Lung (tissue), 12 donors: ENCODE measurements around the gene OTUD6A. TPM values are rescaled to one million over a fixed set of nuclear protein-coding genes. Genes with fewer than 3 reads are reported as not detected.

Experiments
- ATAC-seq: fragments of 200-7000 bp; cut with Tn5 transposase; one replicate; pipeline ENCODE4 v1.9.1; 2020; ENCODE audit warnings: moderate number of reproducible peaks; ENCODE audit not compliant: insufficient read depth, low FRiP score
- DNase-seq, 3 donors: peaks; one replicate each; pipeline ENCODE4 v3.0.0-alpha.2; 2013 to 2017
- H3K27ac ChIP-seq, 2 donors: one replicate each; pipeline ENCODE4 v1.5.1; 2013; ENCODE audit warnings: mild to moderate bottlenecking in 2 of 2, moderate library complexity in 2 of 2, control low read depth in 1 of 2, inconsistent platforms in 1 of 2, low read depth in 1 of 2, low read length in 1 of 2
- H3K27me3 ChIP-seq, 3 donors: one replicate each; pipeline ENCODE4 v1.5.1; 2013; ENCODE audit warnings: low read length in 2 of 3; ENCODE audit not compliant: control insufficient read depth in 3 of 3, insufficient read depth in 3 of 3
- H3K36me3 ChIP-seq, 4 donors: one replicate each; pipeline ENCODE4 v1.5.1; 2013; ENCODE audit warnings: low read length in 4 of 4, mild to moderate bottlenecking in 1 of 4, moderate library complexity in 1 of 4; ENCODE audit not compliant: control insufficient read depth in 4 of 4, insufficient read depth in 4 of 4
- H3K4me1 ChIP-seq, 5 donors: one replicate each; pipeline ENCODE4 v1.5.1; 2013; ENCODE audit warnings: low read length in 5 of 5, mild to moderate bottlenecking in 2 of 5, moderate library complexity in 1 of 5; ENCODE audit not compliant: control insufficient read depth in 5 of 5, insufficient read depth in 5 of 5
- H3K4me3 ChIP-seq: one replicate; pipeline ENCODE4 v1.5.1; 2013; ENCODE audit warnings: mild to moderate bottlenecking, control low read depth, moderate library complexity
- H3K9ac ChIP-seq, 2 donors: one replicate each; pipeline ENCODE4 v1.5.1; 2013; ENCODE audit warnings: low read length in 2 of 2, control low read depth in 1 of 2; ENCODE audit not compliant: insufficient read depth in 1 of 2
- H3K9me3 ChIP-seq, 4 donors: one replicate each; pipeline ENCODE4 v1.5.1; 2013; ENCODE audit warnings: low read length in 3 of 4, mild to moderate bottlenecking in 1 of 4, moderate library complexity in 1 of 4; ENCODE audit not compliant: control insufficient read depth in 4 of 4, insufficient read depth in 3 of 4
- CTCF ChIP-seq: IDR thresholded peaks from 2 replicates; pipeline ENCODE4 v1.5.1; 2012; ENCODE audit warnings: mild to moderate bottlenecking; ENCODE audit errors: control extremely low read depth, extremely low read depth
- WGBS, 2 donors: extraction: QIAGEN DNeasy Blood & Tissue Kit; methylation state at CpG; one replicate each; pipeline ENCODE4 v1.1.7; 2013; 5-methylcytosine and 5-hydroxymethylcytosine counted together
- polyA plus RNA-seq, 2 donors: library from polyadenylated mRNA; stranded (reverse); fragments of 200-250 nt; gene quantifications; one replicate each; pipeline ENCODE4 v1.2.1, GENCODE V29; 2013
- total RNA-seq, 2 donors: library from RNA; depleted of rRNA in 1 of 2; stranded (reverse); fragments of >200 nt in 1 of 2; gene quantifications; one replicate each; pipeline ENCODE4 v1.2.1, GENCODE V29; 2014 to 2021
- donor health status: control.
- donor health status: control.
- donor health status: Bipolar disorder and iron deficiency.
- donor health status: healthy.
- donor health status: DM: yes; HTN: yes; CAD: no.

The OTUD6A gene
- total and polyA plus RNA-seq, 4 donors = not detected

DNA sequence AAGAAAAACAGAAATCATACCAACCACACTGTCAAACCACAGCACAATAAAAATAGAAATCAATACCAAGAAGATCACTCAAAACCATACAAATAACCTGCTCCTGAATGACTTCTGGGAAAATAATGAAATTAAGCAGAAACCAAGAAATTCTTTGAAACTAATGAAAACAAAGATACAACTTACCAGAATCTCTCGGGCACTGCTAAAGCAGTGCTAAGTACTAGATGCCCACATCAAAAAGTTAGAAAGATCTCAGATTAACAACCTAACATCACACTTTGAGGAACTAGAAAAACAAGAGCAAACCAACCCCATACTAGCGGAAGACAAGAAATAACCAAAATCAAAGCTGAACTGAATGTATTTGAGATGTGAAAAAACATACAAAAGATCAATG is 45.7 kb upstream of the OTUD6A start:
- WGBS, 2 donors = 86 to 93% methylated on average over 2 of the region's 2 CpGs
- ATAC-seq = no peak

DNA sequence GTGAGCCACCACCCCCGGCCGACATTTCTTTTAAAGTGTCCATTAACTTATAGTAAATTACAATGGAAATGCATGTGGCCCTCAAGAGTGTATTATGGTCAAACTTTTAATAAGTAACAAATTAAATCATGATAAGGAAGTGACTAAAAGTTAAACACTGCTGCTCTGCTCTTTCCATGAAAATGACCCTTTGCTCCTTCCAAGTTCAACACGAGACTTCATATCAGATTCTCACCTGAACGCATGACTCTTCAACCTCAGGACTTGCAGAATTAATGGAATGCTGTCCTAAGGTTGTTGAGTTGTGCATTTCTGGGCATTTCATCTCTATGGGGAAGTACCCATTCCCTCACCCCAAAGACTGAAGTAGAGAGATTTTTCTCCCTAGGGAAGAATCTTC is 39.6 kb upstream of the OTUD6A start:
- no peak overlapping the region for H3K9ac ChIP-seq
- H3K9me3 ChIP-seq = no peaks in the 10 kb centered on the region
- 74 to 84% methylated on average over 4 of the region's 4 CpGs for WGBS, 2 donors
- no peak overlapping the region for H3K4me3 ChIP-seq
- DNase-seq (no peak), ATAC-seq (no peak)
- H3K27me3 ChIP-seq = peaks cover 0 to 3% (median 2%) of the 10 kb centered on the region in 3 donors
- H3K27ac ChIP-seq = no peak overlapping the region
- no peak for TF ChIP-seq CTCF
- peaks cover 0 to 5% (median 0%) of the 10 kb centered on the region in 5 donors for H3K4me1 ChIP-seq
- no peaks in the 10 kb centered on the region for H3K36me3 ChIP-seq

More for the DNA sequence above, 45.7 kb upstream of the OTUD6A start:
- H3K4me1 ChIP-seq = peaks cover 0 to 9% (median 3%) of the 10 kb centered on the region in 5 donors
- H3K27ac ChIP-seq = no peak overlapping the region
- no peak for TF ChIP-seq CTCF
- no peaks in the 10 kb centered on the region for H3K27me3 ChIP-seq
- H3K9ac ChIP-seq = no peak overlapping the region
- no peaks in the 10 kb centered on the region for H3K36me3 ChIP-seq
- no peaks in the 10 kb centered on the region for H3K9me3 ChIP-seq
- no peak for DNase-seq
- no peak overlapping the region for H3K4me3 ChIP-seq

- Histone ChIP-seq H3K9ac (no peak overlapping the region), H3K9me3 (peaks cover 0 to 1% (median 0%) of the 10 kb centered on the region in 4 donors), H3K4me3 (no peak overlapping the region), H3K4me1 (peaks cover 0 to 5% (median 0%) of the 10 kb centered on the region in 5 donors), H3K27ac (no peak overlapping the region), H3K27me3 (peaks cover 2 to 3% (median 3%) of the 10 kb centered on the region in 3 donors), H3K36me3 (no peaks in the 10 kb centered on the region)
- no peak for TF ChIP-seq CTCF
- ATAC-seq (no peak), DNase-seq (peak in 2 of 3 donors; percentile 36 to 59)
- WGBS, 2 donors = 9 to 13% methylated on average over 1 of the region's 1 CpG
Measured at GRCh38 chrX:70025464-70025863, 36.8 kb upstream of the OTUD6A start.
